ENCODE results near the gene FCHSD2.

GRCh38 chr11:72821221-72821919 lies 320.7 kb downstream of the FCHSD2 start:
- no peak; the same call in 1 of the 2 replicates for TF ChIP-seq POLR2A (IDR thresholded peaks at IDR 0.05; ENCODE audit: low read depth, low read length)
- no peak for TF ChIP-seq POLR2AphosphoS5 (IDR thresholded peaks at IDR 0.05; ENCODE audit: low read depth, low read length)
- no peak for TF ChIP-seq TAF1 (IDR thresholded peaks at IDR 0.05; ENCODE audit: low read depth, low read length)
- TF ChIP-seq SPI1 (IDR thresholded peaks at IDR 0.05; ENCODE audit: low read depth, low read length): no peak
- TF ChIP-seq POU2F2 (IDR thresholded peaks at IDR 0.05; ENCODE audit: low read depth, low read length): no peak
- TF ChIP-seq PAX5 (IDR thresholded peaks at IDR 0.05; ENCODE audit: insufficient read depth, low read length, severe bottlenecking): no peak

All from GM12891 (cell line).